ENCODE results near the gene QPRT.
A peak's percentile ranks its signal among the peaks of the same experiment; 100 is the strongest.

DNA sequence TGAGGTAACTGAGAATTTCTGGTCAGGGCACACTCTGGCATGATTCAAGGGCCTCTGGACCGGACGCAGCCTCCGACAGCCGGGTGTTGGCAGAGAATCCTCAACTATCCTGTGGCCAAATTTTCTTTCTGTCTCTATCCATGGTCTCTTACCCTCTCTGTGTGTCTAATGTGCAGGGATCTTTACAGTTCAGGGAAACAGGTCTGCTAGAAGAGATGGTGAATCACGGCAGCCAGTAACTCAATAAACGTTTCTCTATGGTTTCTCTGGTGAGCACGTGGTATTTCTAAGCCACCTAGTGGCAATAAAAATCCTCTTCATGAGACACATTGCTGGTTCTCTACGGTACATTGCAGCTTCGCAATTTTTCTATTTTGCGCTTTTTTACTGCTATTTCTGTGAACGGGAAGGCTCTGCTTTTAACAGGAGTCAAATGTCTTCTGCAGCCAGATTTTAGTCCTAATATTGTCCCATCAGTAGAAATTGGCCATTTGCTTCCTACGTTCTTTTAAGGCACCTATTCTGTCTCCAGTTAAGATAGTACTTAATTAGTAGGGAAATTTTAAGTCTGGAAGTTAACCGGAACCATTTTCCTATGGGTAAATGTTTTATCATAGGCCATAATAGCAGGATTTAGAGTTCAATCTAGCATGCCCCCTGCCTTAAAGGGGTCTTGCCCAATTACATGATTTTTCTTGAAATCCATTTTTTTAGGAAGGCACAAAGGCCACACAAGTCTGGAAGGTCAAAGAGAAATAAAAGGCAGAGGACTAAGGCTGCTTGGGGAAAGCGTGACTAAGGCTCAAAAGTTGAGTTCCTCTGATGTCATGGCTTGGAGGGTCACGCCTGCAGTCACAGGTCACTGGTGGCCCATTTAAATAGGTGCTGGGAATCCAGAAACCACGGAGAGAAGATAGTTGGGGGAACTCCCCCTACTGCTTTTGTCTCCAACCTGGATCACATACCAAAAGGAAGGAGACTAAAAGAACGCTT lies 31.5 kb downstream of the QPRT start:
- TF ChIP-seq CTCF (IDR thresholded peaks at IDR 0.05; ENCODE audit: insufficient read depth, low read depth, low read length) (peak; percentile 83), EZH2 (IDR thresholded peaks at IDR 0.05; ENCODE audit: insufficient read depth, low read length) (no peak)
